HUES6 (cell line): ENCODE results near the gene AKAP13.
"Not testable (repeated sequence)": the region's sequence is repeated elsewhere in the genome, so short reads cannot be mapped to it uniquely, and the experiment has no call there.

Experiments
- H3K27ac ChIP-seq: 2 replicates; pipeline ENCODE4 v1.7.0; 2013; ENCODE audit warnings: low read depth, mild to moderate bottlenecking, low read length, inconsistent platforms
- H3K27me3 ChIP-seq: 2 replicates; pipeline ENCODE4 v1.6.1; 2013; ENCODE audit warnings: low read length; ENCODE audit not compliant: control insufficient read depth, insufficient read depth
- H3K36me3 ChIP-seq: 2 replicates; pipeline ENCODE4 v1.6.1; 2013; ENCODE audit warnings: low read length; ENCODE audit not compliant: control insufficient read depth, insufficient read depth
- H3K4me1 ChIP-seq: 2 replicates; pipeline ENCODE4 v1.6.1; 2013; ENCODE audit warnings: low read length; ENCODE audit not compliant: control insufficient read depth, insufficient read depth
- H3K4me3 ChIP-seq: 2 replicates; pipeline ENCODE4 v1.5.1; 2013; ENCODE audit warnings: low read depth, low read length
- H3K9ac ChIP-seq: one replicate; pipeline ENCODE4 v1.6.1; 2013; ENCODE audit warnings: mild to moderate bottlenecking, low read length
- H3K9me3 ChIP-seq: 2 replicates; pipeline ENCODE4 v1.6.1; 2013; ENCODE audit warnings: low read depth, low read length; ENCODE audit not compliant: control insufficient read depth, insufficient read depth

Gene AKAP13

GRCh38 chr15:85430406-85431204 lies 50.2 kb downstream of the AKAP13 start:
- no peak overlapping the region for H3K9ac ChIP-seq
- H3K27ac ChIP-seq: no peak overlapping the region
- peaks cover 24% of the 10 kb centered on the region for H3K4me1 ChIP-seq
- H3K9me3 ChIP-seq: peaks cover 3% of the 10 kb centered on the region; the same call in 1 of the 2 replicates
- no peak overlapping the region; the same call in 1 of the 2 replicates for H3K4me3 ChIP-seq
- H3K36me3 ChIP-seq: no peaks in the 10 kb centered on the region
- H3K27me3 ChIP-seq: no peaks in the 10 kb centered on the region

- Histone ChIP-seq H3K27ac (no peak overlapping the region), H3K9ac (no peak overlapping the region), H3K4me3 (no peak overlapping the region), H3K9me3 (no peaks in the 10 kb centered on the region), H3K36me3 (no peaks in the 10 kb centered on the region), H3K4me1 (peaks cover 24% of the 10 kb centered on the region), H3K27me3 (no peaks in the 10 kb centered on the region)
Observed at GRCh38 chr15:85439996-85440395, 59.6 kb downstream of the AKAP13 start.

GRCh38 chr15:85440451-85440850 lies 60.0 kb downstream of the AKAP13 start:
- Histone ChIP-seq H3K9me3 (no peaks in the 10 kb centered on the region), H3K27ac (no peak overlapping the region), H3K27me3 (no peaks in the 10 kb centered on the region), H3K4me1 (peaks cover 28% of the 10 kb centered on the region), H3K36me3 (no peaks in the 10 kb centered on the region), H3K9ac (no peak overlapping the region), H3K4me3 (no peak overlapping the region)

GRCh38 chr15:85441854-85442253 lies 61.5 kb downstream of the AKAP13 start:
- H3K27ac ChIP-seq, H3K4me3 ChIP-seq: not testable (repeated sequence)

GRCh38 chr15:85443046-85443445 lies 62.6 kb downstream of the AKAP13 start:
- no peaks in the 10 kb centered on the region for H3K27me3 ChIP-seq
- peaks cover 13% of the 10 kb centered on the region for H3K9me3 ChIP-seq
- H3K27ac ChIP-seq: peak overlapping the region; percentile 26; the same call in 1 of the 2 replicates
- H3K4me3 ChIP-seq: no peak overlapping the region
- H3K36me3 ChIP-seq: no peaks in the 10 kb centered on the region
- no peak overlapping the region for H3K9ac ChIP-seq
- peaks cover 28% of the 10 kb centered on the region for H3K4me1 ChIP-seq

More at GRCh38 chr15:85441854-85442253, 61.5 kb downstream of the AKAP13 start:
- peaks cover 28% of the 10 kb centered on the region for H3K4me1 ChIP-seq
- not testable (repeated sequence) for H3K27me3 ChIP-seq, H3K9me3 ChIP-seq, H3K9ac ChIP-seq, H3K36me3 ChIP-seq

- 0 out of 2 replicates have a peak overlapping the region, but pooled peaks have one; percentile 26 for H3K27ac ChIP-seq
- no peaks in the 10 kb centered on the region for H3K27me3 ChIP-seq
- peaks cover 13% of the 10 kb centered on the region for H3K9me3 ChIP-seq
- H3K9ac ChIP-seq: no peak overlapping the region
- H3K36me3 ChIP-seq: no peaks in the 10 kb centered on the region
- peaks cover 28% of the 10 kb centered on the region for H3K4me1 ChIP-seq
- no peak overlapping the region for H3K4me3 ChIP-seq
Observed at GRCh38 chr15:85443593-85444087, 63.2 kb downstream of the AKAP13 start.

GRCh38 chr15:85444122-85444745 lies 63.8 kb downstream of the AKAP13 start:
- Histone ChIP-seq H3K36me3 (no peaks in the 10 kb centered on the region), H3K4me3 (no peak overlapping the region), H3K27me3 (no peaks in the 10 kb centered on the region), H3K27ac (peak overlapping the region; percentile 47), H3K9ac (no peak overlapping the region), H3K4me1 (peaks cover 28% of the 10 kb centered on the region), H3K9me3 (peaks cover 13% of the 10 kb centered on the region)

GRCh38 chr15:85445361-85445760 lies 65.0 kb downstream of the AKAP13 start:
- Histone ChIP-seq H3K9me3 (peaks cover 20% of the 10 kb centered on the region), H3K36me3 (no peaks in the 10 kb centered on the region), H3K27me3 (no peaks in the 10 kb centered on the region), H3K27ac (no peak overlapping the region), H3K9ac (no peak overlapping the region), H3K4me3 (no peak overlapping the region), H3K4me1 (peaks cover 28% of the 10 kb centered on the region)

GRCh38 chr15:85451099-85451700 lies 70.8 kb downstream of the AKAP13 start:
- Histone ChIP-seq H3K4me3 (no peak overlapping the region), H3K36me3 (no peaks in the 10 kb centered on the region), H3K27me3 (no peaks in the 10 kb centered on the region), H3K9me3 (peaks cover 35% of the 10 kb centered on the region), H3K9ac (no peak overlapping the region), H3K27ac (no peak overlapping the region), H3K4me1 (peaks cover 9% of the 10 kb centered on the region)

- no peak overlapping the region for H3K4me3 ChIP-seq
- H3K36me3 ChIP-seq: no peaks in the 10 kb centered on the region
- peaks cover 29% of the 10 kb centered on the region for H3K9me3 ChIP-seq
- peaks cover 9% of the 10 kb centered on the region for H3K4me1 ChIP-seq
- no peak overlapping the region for H3K9ac ChIP-seq
- H3K27ac ChIP-seq: no peak overlapping the region
- H3K27me3 ChIP-seq: no peaks in the 10 kb centered on the region
Observed at GRCh38 chr15:85452436-85452835, 72.0 kb downstream of the AKAP13 start.
